Sciatic nerve (tissue), 2 donors: ENCODE measurements around the gene LRRC4B. TPM values are rescaled to one million over a fixed set of nuclear protein-coding genes. Genes with fewer than 3 reads are reported as not detected.
"Not testable (repeated sequence)": the region's sequence is repeated elsewhere in the genome, so short reads cannot be mapped to it uniquely, and the experiment has no call there.

ENCODE experiments used
- ATAC-seq: fragments of 200-7000 bp; cut with Tn5 transposase; one replicate; pipeline ENCODE4 v1.9.1; 2020; ENCODE audit warnings: mild to moderate bottlenecking, moderate library complexity
- DNase-seq: peaks from one replicate; pipeline ENCODE4 v3.0.0-alpha.2; 2020; ENCODE audit warnings: low spot score
- intact Hi-C: fragments of 100-400 bp; cut with DNase I; formaldehyde crosslinking; loops from one replicate; pipeline ENCODE4 v1.14.2; 2022
- total RNA-seq: library from RNA; stranded (reverse); fragmentation: NEBNext Ultra II Directional; extraction: Animal tissue kit (Norgen Biotek cat#: 25700); gene quantifications from one replicate; pipeline ENCODE4 v1.2.1, GENCODE V29; 2021
- donor health status: DM: no; HTN: no; CAD: no.
- donor health status: DM: no; HTN: no; CAD: no.

LRRC4B gene
- total RNA-seq, 1 donor from 2014 or later: 3.5 TPM

GRCh38 chr19:50536662-50537305 lies 31.5 kb downstream of the LRRC4B start:
- no peak for ATAC-seq
- DNase-seq: no peak
- intact Hi-C loops: no loop called here

- ATAC-seq (no peak), DNase-seq (no peak)
- intact Hi-C loops: no loop called here
Observed at GRCh38 chr19:50535672-50536187, 32.5 kb downstream of the LRRC4B start.

- intact Hi-C loops: no loop called here
- DNase-seq (no peak), ATAC-seq (no peak)
Observed at GRCh38 chr19:50534478-50534877, 33.8 kb downstream of the LRRC4B start.

DNA sequence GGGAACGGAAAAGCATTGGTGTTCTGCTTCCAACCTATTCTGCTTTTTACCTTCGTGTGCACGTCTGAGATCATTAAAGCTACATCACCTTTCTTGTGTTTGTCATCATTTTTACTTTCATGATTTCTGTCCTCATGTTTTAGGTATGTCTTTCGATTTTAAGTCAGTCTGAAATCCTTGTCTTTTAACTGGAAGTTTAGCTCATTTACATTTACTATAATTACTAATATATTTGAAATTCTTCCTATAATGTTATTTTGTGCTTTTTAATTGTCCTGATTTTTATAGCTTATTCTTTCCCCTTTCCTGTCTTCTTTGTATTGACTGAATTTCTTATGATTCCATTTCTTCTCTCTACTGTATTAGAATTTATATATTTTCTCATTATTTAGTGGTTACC lies 35.3 kb downstream of the LRRC4B start:
- intact Hi-C loops: no loop called here
- no peak for DNase-seq
- no peak for ATAC-seq

- ATAC-seq (no peak), DNase-seq (no peak)
- intact Hi-C loops: no loop called here
Observed at GRCh38 chr19:50531171-50531612, 37.0 kb downstream of the LRRC4B start.

DNA sequence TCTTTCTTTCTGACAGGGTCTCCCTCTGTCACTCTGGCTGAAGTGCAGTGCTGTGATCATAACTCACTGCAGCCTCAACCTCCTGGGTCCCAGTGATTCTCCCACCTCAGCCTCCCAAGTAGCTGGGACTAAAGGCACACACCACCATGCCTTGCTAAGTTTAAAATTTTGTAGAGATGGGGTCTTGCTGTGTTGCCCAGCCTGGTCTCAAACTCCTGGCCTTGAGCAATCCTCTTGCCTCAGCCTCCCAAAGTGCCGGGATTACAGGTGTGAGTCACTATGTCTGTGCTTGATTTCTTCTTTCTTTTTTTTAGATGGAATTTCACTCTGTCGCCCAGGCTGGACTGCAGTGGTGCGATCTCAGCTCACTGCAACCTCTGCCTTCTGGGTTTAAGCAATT lies 40.2 kb downstream of the LRRC4B start:
- ATAC-seq, DNase-seq, intact Hi-C loops: not testable (repeated sequence)

DNA sequence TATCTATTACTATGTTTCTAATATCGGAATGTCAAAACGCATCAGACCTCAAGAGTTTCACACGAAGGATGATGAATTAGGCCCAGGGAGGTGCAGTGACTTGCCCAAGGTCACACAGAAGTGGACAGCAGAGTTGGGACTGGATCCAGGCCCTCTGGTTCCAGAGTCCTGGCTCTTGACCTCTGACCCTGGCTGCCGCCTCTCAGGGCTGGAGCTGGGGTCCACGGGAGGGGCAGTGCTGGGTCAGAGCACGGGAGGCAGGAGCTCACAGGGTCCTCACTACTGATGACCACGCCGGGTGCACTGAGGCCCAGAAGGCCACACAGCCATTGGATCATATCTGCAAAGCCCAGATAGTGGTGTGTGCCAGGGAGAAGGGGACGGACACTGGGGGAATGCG lies 45.4 kb downstream of the LRRC4B start:
- intact Hi-C loops: no loop called here
- no peak for DNase-seq
- ATAC-seq: no peak

DNA sequence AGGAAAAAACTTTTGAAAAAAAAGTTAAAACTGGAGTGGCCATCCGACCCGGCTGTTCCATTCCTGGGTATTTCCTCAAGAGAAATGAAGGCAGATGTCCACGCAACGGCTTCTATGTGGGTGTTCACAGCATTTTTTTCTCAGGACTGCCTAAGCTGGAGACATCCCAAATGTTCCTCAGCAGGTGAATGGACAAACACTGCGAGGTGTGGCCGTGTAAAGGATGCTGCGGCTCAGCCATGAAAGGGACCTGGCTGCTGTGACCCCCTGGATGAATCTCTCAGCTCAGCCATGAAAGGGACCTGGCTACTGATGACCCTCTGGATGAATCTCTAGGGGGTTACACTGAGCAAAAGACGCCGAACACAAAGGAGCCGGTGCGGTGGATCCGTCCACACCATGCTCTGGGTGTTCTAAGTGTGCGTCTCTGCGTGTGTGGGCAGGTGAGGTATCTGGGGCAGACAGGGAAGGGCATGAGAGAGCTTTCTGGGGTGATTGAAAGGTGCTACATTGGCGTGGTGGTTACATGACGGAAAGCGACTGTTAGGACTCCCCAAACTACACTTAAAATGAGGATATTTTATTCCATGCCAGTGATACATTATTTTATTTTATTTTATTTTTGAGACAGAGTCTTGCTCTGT lies 47.3 kb downstream of the LRRC4B start:
- no peak for ATAC-seq
- DNase-seq: no peak
- intact Hi-C loops: no loop called here

GRCh38 chr19:50519006-50519575 lies 49.1 kb downstream of the LRRC4B start:
- intact Hi-C loops: no loop called here
- no peak for DNase-seq
- ATAC-seq: no peak

GRCh38 chr19:50518091-50519005 lies 49.9 kb downstream of the LRRC4B start:
- no peak for ATAC-seq
- DNase-seq: no peak
- intact Hi-C loops: no loop called here

DNA sequence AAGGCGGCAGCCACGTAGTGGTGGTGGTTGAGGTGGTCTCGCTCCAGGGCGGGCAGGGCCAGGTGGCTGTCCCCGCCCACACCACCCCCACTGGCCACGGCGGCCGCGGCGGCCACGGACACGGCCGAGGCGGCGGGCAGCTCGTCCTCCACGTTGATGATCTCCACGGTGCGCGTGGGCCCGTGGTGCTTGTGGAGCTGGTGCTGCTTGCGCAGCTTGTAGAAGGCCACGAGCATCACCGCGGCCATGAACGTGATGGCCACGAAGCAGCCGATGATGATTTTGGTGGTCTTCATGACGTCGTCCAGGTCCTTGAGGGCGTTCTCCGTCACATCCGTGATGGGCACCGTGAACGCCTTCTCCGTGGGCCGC lies 50.5 kb downstream of the LRRC4B start:
- intact Hi-C loops: no loop called here
- no peak for DNase-seq
- no peak for ATAC-seq

DNA sequence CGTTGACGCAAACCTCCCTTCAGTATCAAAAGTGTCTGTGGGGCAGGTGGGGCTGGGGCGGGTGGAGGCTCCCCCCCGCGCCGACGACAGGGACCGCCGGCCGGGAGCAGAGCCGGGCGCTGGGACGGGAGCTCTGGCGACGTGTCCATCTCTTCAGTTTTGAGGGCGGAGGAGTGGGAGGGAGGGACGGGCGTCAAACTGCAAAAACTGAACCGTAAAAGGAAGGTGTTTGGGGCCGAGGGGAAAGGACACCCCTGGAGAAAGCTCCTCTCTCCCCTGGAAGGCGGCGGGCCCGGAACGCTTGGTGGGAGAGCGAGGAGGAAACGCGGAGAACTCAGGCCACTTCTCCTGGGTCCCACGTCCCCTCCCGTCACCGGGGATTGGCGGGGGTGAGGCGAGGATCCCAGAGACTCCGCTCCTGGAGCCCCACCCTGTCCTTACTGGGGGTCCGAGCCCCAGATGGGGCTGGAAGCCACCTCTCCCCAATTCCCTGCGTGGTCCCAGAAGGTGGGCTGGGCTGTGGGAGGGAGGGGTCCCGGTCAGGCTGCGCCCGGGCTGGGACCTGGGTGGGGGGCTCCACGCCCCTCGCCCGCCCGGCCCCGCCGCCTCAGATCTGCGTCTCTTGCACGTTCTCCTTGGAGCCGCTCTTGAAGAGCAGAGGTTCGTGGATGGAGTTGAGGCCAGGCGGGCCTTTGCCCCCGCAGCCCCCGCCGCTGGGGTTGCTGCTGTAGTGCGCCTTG lies 51.1 kb downstream of the LRRC4B start:
- intact Hi-C loops: no loop called here
- no peak for ATAC-seq
- no peak for DNase-seq

DNA sequence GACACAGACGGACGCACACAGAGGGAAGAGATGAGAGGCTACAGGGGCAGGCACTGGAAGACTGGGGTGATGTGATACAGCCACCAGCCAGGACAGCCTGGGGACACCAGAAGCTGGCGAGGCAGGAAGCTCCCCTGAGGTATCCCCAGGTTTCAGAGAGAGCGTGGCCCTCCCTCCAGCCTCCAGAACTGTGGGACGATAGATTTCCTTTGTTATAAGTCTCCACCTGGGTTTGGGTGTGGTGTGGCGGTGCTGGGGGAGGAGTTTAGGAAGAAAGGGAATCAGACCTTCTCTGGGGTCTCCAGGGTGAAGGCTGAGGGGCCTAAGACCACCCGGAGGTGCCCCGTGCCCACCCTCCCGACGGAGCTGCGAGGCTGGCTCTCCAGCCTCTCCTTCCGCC lies 51.8 kb downstream of the LRRC4B start:
- ATAC-seq: no peak
- intact Hi-C loops: no loop called here
- no peak for DNase-seq

DNA sequence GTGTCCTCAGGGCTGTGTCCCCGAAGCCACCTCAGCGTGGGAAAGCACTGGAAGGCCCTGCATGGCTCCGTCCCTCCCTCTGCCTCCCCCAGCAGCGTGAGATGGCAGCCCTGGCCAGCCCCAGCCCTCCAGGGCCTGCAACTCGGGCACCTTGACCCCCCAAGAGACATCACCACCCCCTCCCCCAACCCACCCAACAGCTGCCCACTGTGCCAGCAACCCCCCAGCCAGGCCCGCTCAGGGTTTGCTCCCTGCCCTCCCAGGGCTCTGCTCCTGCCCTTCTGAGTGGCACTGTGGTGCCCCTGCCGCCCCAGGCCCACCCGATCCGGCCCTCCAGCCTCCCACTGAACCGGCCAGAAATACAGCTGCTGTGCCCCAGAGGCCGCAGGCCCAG lies 53.1 kb downstream of the LRRC4B start:
- intact Hi-C loops: no loop called here
- ATAC-seq (no peak), DNase-seq (no peak)

- intact Hi-C loops: no loop called here
- no peak for DNase-seq
- ATAC-seq: no peak
Observed at GRCh38 chr19:50514346-50515167, 53.7 kb downstream of the LRRC4B start.

GRCh38 chr19:50513746-50514345 lies 54.4 kb downstream of the LRRC4B start, which contains the start of gene ASPDH:
Gene ASPDH (minus strand): TSS chr19:50513913. CDS start chr19:50513823, 90 bp downstream.
- ATAC-seq (no peak), DNase-seq (no peak)
- intact Hi-C loops: no loop called here

DNA sequence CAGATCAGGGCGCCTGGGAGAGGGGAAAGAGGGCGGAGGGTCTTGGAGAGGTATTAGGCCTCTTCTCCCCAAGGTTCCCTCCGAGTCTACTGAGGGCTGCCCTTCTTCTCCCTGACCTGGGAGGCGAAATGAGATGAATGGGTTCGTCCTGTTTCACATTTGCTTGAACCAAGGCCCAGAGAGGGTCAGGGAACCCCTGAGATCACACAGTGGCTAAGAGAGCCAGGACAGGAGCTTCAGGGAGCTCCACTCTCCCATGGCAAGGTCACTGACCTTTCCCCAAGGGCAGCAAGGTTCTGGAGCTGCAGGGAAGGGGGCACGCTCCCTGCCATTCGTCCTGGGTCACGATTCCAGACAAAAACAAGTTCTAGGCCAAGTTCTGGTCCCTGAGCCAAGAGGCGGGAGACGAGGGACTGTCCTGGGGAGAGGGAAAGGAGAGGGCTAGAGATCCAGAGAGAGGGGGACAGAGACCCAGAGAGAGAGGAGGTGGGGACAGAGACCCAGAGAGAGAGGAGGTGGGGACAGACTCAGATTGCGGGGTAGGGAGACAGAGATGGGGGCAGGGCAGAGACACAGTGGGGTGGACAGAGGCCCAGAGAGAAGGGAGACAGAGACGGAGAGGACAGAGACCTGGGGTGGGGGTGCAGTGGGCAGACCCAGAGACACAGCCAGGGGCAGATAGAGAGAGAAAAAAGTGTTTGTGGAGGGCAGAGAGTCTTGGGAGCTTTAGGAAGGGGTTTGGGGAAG lies 55.1 kb downstream of the LRRC4B start:
- ATAC-seq (no peak), DNase-seq (no peak)
- intact Hi-C loops: no loop called here
